ENCODE data around the gene CEP70. TPM values are rescaled to one million over a fixed set of nuclear protein-coding genes. Genes with fewer than 3 reads are reported as not detected.
"Not testable (repeated sequence)": the region's sequence is repeated elsewhere in the genome, so short reads cannot be mapped to it uniquely, and the experiment has no call there.

The CEP70 gene, protein sequence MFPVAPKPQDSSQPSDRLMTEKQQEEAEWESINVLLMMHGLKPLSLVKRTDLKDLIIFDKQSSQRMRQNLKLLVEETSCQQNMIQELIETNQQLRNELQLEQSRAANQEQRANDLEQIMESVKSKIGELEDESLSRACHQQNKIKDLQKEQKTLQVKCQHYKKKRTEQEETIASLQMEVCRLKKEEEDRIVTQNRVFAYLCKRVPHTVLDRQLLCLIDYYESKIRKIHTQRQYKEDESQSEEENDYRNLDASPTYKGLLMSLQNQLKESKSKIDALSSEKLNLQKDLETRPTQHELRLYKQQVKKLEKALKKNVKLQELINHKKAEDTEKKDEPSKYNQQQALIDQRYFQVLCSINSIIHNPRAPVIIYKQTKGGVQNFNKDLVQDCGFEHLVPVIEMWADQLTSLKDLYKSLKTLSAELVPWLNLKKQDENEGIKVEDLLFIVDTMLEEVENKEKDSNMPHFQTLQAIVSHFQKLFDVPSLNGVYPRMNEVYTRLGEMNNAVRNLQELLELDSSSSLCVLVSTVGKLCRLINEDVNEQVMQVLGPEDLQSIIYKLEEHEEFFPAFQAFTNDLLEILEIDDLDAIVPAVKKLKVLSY
- polyA plus RNA-seq (ENCODE audit: insufficient read length) = 19.4 TPM

- DNase-seq (ENCODE audit: low read depth) = peak; percentile 95
These were observed at the start of gene CEP70 for GRCh38 chr3:138594150-138594934. TSS of gene CEP70 (minus strand) at chr3:138594260. CDS start at chr3:138572927, 21,333 bp downstream.

GRCh38 chr3:138642927-138643253 lies 48.8 kb upstream of the CEP70 start:
- no peak for DNase-seq (ENCODE audit: low read depth)

DNA sequence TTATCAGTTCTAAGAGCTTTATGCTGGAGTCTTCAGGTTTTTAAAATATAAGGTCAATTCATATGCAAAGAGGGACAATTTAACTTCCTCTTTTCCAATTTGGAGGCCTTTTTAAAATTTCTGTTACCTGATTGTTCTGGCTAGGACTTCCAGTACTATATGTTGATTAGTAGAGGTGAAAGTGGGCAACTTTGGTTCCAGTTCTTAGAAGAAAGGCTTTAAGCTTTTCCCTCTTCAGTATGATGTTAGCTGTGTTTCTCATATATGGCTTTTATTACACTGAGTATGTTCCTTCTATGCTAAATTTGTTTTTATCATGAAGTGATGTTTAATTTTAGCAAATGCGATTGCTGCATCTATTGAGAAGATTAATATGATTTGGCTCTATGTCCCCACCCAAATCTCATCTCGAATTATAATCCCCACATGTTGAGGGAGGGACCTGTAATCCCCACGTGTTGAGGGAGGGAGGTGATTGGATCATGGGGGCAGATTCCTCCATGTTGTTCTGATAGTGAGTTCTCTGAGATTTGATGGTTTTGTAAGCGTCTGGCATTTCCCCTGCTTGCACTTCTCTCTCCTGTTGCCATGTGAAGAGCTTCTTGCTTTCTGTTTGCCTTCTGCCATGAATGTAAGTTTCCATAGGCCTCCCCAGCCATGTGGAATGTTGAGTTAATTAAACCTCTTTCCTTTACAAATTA lies 48.3 kb upstream of the CEP70 start:
- no peak for DNase-seq (ENCODE audit: low read depth)

DNA sequence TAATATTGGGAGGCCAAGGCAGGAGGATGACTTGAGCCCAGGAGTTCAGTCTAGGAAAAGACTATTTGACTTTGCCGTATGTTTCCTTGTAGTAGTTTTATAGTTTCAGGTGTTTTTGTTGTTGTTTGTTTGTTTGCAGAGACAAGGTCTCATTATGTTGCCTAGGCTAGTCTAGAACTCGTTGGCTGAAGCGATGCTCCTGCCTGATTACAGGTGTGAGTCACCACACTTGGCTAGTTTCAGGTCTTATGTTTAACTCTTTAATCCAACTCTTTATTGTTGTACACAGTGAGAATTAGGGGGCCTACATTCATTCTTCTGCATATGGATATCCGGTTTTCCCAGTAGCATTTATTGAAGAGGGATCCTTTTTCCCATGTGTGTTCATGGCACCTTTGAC lies 46.5 kb upstream of the CEP70 start:
- DNase-seq (ENCODE audit: low read depth) = no peak

GRCh38 chr3:138638641-138639040 lies 44.6 kb upstream of the CEP70 start:
- peak; percentile 36 for DNase-seq (ENCODE audit: low read depth)

- no peak for DNase-seq (ENCODE audit: low read depth)
These were observed 35.5 kb upstream of the CEP70 start for GRCh38 chr3:138629526-138629925.

- no peak for DNase-seq (ENCODE audit: low read depth)
These were observed 31.8 kb upstream of the CEP70 start for GRCh38 chr3:138625707-138626365.

GRCh38 chr3:138624518-138624917 lies 30.5 kb upstream of the CEP70 start:
- DNase-seq (ENCODE audit: low read depth) = no peak

DNA sequence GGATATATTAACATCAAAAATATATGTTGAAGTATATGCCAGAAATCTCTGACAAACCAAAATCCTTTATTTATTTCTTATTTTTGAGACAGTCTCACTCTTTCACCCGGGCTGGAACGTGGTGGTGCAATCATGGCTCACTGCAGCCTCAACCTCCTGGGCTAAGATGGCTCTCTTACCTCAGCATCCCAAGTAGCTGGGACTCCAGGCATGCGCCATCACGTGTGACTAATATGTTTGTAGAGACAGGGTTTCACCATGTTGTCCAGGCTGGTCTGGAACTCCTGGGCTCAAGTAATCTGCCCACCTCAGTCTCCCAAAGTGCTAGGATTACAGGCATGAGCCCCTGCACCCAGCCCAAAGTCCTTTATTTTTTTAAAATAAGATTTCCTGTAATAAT lies 26.4 kb upstream of the CEP70 start:
- no peak for DNase-seq (ENCODE audit: low read depth)

DNA sequence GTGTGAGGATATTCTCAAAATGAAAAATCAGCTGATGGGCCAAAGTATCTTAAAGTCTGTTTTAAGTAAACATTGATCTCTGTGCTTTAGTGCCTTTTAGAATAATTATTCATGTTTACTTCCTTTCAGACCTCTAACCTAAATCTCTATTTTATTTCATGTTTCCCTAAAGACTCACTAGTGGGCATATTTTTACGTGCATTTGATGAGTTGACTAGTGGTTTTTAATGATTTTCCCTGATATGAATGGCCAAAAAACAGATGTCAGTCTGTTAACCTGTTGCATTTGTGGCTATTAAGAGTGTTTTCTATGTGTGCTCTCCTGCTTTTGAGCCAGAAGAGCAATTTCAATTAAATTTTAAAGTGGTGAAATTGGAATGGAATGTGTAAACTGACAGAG lies 21.4 kb upstream of the CEP70 start:
- DNase-seq (ENCODE audit: low read depth) = no peak

- DNase-seq (ENCODE audit: low read depth) = no peak
These were observed 15.8 kb upstream of the CEP70 start for GRCh38 chr3:138609898-138610266.

DNA sequence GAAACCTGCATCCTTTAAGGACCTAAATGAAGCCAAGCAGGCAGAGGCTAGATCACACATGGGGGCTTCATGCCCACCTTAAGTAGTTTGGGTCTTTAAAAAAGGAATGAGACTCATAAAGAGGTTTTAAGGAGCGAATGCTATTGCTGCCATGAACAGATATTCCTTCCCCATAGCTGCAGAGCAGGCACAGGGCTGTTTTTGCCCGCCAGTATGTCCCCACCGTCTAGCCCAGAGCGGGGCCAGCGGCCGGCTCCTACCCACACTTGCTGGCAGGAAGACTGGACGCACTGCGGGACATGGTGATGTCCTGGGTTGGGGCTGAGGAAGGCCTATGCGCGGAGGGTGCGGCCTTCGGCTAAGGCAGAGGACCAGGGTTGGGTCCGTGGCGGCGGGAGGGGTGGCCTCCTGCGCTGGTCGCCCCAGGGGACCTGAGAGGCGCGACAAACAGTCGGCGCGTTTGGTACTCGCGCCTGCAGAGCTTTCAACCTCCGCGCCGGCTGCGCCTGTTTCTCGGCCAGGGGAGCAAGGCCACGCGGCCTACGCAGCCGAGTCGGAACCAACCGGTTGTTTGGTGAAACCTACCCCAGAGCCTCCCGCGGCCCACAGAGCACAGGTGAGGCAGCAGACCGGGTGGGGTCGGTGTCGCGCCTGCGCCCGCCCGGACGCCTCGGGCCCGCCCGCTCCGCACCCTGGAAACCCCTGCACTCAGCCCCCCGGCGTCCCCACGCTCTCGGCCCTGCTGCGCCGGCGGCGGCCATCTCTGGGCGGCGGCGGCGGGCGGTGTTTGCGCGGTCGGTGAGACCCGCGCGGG lies 14.5 kb upstream of the CEP70 start, which contains the start of gene FAIM:
TSS of gene FAIM (plus strand) at position 450 of the 814 bp plus-strand sequence. CDS start 10,956 bp downstream, outside the sequence.
- no peak for DNase-seq (ENCODE audit: low read depth)

- DNase-seq (ENCODE audit: low read depth) = not testable (repeated sequence)
These were observed 10.1 kb upstream of the CEP70 start for GRCh38 chr3:138604106-138604595.

DNA sequence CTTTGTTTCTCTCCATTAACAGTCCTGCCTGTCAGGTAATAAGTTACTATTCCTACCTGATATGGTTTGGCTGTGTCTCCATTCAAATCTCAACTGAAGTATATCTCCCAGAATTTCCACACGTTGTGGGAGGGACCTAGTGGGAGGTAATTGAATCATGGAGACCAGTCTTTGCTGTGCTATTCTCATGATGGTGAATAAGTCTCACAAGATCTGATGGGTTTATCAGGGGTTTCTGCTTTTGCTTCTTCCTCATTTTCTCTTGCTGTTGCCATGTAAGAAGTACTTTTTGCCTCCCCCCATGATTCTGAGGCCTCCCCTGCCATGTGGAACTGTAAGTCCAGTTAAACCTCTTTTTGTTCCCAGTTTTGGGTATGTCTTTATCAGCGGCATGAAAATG lies 7.6 kb upstream of the CEP70 start:
- not testable (repeated sequence) for DNase-seq (ENCODE audit: low read depth)

GRCh38 chr3:138600100-138600745 lies 6.2 kb upstream of the CEP70 start:
- no peak for DNase-seq (ENCODE audit: low read depth)

DNA sequence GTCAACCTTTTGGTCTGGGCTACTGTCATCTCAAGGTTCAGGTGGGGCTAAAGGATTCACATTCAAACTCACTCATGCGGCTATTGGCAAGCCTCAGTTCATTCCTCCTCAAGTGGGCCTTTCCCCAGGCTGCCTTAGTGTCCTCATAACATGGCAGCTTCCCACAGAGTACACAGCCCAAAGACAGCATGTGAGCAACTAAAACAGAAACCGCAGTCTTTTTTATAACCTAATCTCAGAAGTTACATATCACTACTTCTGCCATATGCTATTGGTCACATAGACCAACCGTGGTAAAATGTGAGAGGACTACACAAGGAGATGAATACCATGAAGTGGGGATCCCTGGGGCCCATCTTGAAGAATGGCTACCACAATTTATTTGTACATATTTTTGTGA lies 4.5 kb upstream of the CEP70 start:
- DNase-seq (ENCODE audit: low read depth) = no peak

DNA sequence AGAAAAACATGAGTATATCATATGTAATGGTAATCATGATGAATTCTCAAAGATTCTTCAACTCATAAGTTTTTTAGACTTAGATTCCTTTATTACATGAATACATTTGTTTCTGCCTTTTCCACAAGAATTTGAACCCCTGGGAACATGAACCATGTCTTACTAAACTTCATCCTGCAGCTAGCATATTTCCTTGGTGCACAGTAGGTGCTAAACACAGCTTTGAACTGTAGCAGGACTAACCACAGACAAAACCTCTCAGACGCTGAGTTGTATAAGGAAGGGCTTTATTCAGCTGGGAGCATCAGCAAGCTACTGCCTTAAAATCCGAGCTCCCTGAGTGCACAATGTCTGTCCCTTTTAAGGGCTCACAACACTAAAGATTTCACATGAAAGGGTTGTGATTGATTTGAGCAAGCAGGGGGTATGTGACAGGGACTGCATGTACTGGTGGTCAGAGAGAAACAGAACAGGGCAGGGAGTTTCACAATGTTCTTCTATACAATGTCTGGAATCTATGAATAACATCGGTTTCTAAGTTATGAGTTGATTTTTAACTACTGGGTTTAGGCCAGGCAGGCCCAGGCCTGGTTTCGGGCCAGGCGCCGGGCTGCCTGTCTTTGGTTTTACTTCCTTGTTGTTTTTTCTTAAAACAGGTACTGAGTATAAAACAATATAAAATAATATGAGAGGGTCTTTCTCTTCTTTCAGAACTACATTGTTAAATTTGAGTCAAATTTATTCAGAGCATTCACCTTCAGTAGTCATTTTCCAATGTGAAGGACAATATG lies 3.3 kb upstream of the CEP70 start:
- not testable (repeated sequence) for DNase-seq (ENCODE audit: low read depth)

- DNase-seq (ENCODE audit: low read depth) = no peak
These were observed 1.0 kb upstream of the CEP70 start for GRCh38 chr3:138594935-138595610.

All from forelimb muscle (tissue), 1 donor.